HG03025 (cell line): ENCODE measurements around the gene RAB34.
"Not testable (repeated sequence)": the region's sequence is repeated elsewhere in the genome, so short reads cannot be mapped to it uniquely, and the experiment has no call there.

Experiments
- ATAC-seq: cut with Tn5 transposase; IDR thresholded peaks from one replicate; pipeline ENCODE4 v1.9.1; 2021; ENCODE audit warnings: mild to moderate bottlenecking, moderate library complexity; ENCODE audit not compliant: unreplicated experiment, low FRiP score

Gene RAB34

GRCh38 chr17:28728364-28729200 is 10.9 kb upstream of the RAB34 start, which contains the start of gene NEK8:
Gene NEK8, plus strand, starts transcription at chr17:28728788. Its CDS starts 26 bp downstream, at chr17:28728814.
- ATAC-seq = peak; percentile 38

DNA sequence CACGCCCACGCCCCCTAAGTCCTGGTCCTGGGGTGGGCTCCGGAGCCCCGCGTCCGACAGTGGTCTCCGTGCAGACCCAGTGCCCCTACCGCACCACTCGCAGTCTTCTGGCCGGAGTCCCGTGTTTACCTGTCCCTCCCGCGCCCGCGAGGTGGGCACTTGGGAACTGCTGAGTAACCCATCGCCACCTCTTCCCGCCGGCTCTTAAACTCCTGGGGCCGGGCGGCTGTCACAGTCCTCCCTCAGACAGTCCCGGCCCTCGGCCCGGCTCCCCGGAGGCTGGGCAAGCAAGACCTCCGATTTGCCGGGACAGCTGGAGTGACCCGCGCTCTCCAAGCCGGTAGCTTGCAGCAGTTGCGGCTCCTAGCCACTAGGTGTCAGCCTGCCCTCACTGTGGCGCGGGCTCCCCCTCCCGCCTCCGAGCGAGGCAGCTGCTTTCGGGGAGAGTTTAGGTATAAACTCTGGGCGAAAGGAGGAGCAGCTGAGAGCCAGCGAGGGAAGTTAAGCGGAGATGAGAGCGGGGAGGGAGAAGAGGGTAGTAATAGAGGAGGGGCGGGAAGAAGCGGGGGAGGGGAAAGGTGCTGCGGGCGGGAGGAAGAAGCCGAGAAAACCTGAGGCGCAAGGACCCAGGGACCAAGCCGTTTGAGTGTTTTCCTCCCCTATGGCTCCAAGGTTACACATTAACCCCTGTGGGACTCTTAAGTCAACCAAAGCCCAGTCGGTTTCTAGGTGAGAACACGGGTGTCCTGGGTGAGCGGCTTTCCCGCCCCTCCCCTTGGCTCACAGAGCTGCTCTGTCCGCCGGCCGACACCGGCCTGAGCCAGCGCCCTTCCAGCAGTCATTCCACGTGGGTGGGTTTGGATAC is 9.2 kb upstream of the RAB34 start:
- ATAC-seq = peak; percentile 39

GRCh38 chr17:28726226-28726626 is 8.6 kb upstream of the RAB34 start, which contains the start of gene TLCD1:
Gene TLCD1, minus strand, starts transcription at chr17:28726233. Its CDS starts 136 bp downstream, at chr17:28726097.
- peak; percentile 5 for ATAC-seq

DNA sequence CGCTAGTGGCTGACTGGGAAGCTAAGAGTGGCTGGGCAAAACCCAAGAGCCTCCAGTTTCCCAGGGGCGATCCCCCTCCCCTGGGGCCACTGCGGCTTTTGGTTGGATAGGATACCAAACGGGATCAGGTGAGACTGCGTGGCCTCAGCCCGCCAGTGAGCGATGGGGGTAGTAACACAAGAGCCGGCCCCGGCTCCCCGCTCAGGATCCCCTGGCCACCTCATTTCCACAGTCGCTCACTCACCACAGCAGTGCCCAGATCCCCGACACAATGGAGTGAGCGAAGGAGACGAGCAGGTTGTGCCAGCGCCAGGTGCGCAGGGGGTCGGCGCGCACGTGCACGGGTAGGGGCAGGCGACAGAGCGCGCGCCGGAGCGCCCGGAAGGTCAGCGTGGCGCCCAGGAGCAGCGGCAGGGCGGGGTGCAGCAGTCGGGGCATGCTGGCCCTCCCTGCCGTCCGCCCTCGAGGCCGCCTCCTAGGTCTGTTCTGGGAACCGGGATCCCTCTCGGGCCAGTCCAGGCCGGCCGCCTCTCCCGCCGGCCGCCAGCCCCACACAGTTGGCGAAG is 8.1 kb upstream of the RAB34 start:
- no peak for ATAC-seq

GRCh38 chr17:28725166-28725659 is 7.5 kb upstream of the RAB34 start:
- no peak for ATAC-seq

DNA sequence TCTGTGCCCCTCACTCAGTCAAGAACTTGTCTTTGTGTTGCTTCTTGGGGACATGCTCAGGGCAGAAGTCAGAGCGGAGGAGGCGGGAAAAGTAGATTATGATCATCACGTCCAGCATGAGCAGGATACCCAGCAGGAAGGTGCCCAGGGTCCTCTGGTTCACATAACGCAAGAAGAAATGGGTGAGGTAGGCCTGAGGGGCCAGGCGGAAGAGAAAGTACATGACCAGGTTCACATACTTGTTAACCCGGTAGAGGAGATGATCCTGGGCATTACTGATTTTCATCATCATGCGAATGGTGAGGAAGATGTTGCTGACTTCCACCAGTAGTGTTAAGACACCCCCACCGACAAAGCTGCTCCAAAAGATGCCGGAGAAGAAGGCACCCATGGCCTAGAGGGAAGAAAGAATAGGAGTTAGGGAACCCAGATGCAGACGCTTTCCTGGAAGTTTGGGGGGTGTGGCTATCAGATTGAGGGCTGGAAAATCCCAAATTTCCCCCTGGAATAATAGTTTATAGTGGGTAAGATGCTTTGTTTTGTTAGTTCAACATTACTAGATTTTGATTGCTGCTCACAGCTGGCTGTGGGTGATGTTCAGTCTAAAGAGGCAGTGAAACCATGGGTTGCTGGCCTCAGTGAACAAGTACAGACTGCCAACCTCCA is 7.0 kb upstream of the RAB34 start:
- ATAC-seq = no peak

DNA sequence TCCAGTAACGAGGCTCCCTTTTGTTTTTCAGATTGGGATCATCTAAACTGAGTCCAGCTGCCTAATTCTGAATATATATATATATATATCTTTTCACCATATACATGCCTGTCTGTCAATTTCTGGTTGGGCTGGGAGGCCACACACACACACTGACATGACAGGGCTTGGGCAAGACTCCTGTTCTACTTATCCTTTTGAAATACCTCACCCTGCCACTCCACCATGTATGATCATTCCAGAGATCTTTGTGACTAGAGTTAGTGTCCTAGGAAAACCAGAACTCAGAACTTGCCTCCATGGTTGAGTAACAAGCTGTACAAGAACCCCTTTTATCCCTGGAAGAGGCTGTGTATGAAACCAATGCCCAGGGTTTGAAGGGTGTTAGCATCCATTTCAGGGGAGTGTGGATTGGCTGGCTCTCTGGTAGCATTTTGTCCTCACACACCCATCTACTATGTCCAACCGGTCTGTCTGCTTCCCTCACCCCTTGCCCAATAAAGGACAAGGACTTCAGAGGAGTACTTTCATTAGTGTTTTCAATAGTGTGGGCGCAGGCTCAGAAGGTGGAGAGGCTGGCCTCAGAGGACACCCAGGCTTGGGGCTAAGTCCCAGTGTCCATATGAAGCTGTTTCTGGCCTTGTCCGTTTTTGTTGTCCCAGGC is 6.3 kb upstream of the RAB34 start:
- ATAC-seq = not testable (repeated sequence)

DNA sequence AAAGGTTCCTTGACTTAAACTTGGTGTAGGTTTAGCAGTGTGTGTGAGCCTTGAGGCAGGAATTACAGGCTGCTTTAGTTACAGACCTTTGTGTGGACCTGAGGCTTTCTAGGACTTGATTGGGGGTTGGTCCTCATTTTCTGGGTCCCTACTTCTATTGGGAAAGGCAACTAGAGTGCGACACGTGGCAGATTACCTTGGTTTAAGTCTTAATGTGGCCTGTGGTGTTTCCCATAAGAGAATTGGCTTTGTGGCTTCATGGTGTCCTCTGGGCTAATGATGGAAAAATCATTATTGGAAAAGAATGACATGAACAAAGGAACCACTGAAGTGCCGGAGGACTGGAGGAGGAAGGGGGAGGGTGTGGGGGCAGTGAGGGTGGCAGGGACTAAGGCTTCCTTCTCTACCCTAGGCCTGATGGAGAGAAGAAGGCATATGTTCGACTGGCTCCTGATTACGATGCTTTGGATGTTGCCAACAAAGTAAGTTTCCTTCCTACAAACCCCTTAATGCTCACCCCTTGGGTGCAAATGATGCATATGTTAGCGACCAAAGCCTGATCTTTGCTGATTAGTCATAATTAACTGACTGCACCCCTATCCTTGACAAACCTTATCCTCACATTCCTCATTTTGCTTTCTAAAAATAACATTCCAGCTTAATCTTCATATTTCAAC is 5.6 kb upstream of the RAB34 start:
- ATAC-seq = no peak

DNA sequence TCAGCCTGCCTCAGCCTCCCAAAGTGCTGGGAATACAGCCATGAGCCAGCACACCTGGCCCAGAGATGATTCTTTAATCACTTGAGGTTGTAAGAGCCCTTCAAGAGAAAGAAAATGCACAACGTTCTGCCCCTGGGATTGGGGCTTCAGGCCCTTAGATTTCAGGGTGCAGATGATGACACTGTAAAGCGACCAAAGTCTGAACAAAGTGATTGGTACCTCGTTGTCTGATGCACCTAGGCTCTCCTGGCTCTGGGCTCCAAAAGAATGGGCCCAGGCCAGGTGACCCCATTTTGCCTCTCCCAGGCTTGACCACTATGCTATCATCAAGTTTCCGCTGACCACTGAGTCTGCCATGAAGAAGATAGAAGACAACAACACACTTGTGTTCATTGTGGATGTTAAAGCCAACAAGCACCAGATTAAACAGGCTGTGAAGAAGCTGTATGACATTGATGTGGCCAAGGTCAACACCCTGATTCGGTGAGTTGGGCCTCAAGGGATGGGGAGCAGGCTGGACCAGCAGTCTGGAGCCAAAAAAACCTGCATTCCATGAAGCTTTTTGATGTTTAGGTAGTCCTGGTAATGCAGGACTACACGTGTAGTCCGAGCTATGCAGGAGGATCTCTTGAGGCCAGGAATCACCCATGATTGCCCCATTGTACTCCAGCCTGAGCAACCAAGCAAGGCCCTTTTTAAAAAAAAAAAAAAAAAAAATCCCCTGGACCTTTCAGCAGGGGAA is 4.9 kb upstream of the RAB34 start:
- ATAC-seq = no peak

DNA sequence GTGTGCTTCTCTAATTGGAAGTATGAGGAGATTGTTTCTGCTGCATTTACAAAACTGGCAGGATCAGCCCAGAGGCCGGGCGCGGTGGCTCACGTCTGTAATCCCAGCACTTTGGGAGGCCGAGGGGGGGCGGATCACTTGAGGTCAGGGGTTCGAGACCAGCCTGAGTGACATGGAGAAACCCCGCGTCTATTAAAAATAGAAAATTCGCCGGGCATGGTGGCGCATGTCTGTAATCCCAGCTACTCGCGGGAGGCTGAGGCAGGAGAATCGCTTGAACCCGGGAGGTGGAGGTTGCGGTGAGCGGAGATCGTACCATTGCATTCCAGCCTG is 3.3 kb upstream of the RAB34 start:
- not testable (repeated sequence) for ATAC-seq

DNA sequence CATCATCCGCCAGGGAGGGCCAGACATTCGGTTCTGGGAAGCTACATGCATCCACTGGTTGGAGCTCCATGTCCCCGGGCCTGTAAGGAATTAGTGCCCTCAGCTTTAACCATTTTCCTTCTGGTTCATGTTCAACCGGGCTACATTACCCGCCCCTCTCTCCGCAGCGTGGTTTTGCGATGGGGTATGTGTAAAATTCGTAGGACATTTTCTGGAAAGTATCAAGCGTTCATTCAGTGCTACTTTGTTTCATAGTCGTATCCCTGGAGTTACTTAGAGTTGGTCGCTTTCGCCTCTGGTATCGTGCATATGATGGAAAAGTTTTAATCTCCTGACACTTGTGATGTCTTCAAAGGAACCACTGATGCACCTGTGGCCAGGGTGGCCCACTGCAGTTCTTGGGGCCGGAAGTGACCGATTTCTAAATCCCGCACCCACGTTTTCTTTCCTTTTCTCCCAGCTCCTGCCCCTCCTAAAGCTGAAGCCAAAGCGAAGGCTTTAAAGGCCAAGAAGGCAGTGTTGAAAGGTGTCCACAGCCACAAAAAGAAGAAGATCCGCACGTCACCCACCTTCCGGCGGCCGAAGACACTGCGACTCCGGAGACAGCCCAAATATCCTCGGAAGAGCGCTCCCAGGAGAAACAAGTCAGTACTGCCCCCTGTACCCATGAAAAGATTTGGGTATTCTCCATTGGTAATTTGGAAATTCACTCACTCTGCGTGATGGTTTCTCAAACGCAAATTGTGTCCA is 2.8 kb upstream of the RAB34 start:
- no peak for ATAC-seq

- no peak for ATAC-seq
Observed at GRCh38 chr17:28719021-28719433, 1.4 kb upstream of the RAB34 start.

DNA sequence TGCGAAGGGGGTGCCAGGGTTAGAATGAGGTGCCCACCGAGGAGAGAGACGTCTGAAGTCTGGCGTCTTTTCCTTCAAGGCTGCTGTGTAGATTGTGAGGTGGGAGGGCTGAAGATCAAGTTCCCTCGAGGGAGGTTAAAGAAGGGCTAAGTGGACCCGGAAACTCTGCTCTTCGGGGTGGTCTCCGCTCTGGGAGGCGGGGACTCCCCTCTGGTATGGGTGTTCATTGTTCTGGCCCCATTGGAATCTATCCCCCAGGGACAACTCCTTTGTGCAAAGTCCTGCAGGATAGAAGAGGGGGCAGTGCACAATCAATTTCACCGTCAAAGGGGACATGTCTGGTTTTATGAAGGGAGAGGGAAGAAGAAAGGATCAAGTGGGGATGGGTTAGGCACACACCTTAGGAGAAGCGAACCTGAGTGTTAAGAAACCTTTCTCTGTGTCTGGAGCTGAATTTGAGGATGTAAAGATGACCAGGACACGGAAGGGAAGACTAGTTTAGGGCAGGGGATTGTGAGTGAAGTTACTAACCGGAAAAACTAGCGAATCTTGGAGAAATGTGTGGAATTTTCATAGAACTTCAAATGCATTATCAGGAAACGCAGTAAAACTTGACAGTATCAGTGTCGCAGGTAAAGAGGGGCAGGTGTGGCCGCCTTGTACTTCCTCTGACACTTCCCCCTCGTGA is 809 bp upstream of the RAB34 start:
- ATAC-seq = no peak

GRCh38 chr17:28716740-28717577 is 709 bp downstream of the RAB34 start:
- no peak for ATAC-seq

GRCh38 chr17:28715217-28715616 is 2.5 kb downstream of the RAB34 start:
- no peak for ATAC-seq

- no peak for ATAC-seq
Observed at GRCh38 chr17:28714281-28714680, 3.4 kb downstream of the RAB34 start.
